Activated CD4-positive, CD25-positive, alpha-beta regulatory T cell treated with anti-CD3 and anti-CD28 coated beads, Interleukin-2, amount 50 U/mL, for 72 hours (primary cell): ENCODE data around the gene TMEM131.
"Not testable (repeated sequence)": the region's sequence is repeated elsewhere in the genome, so short reads cannot be mapped to it uniquely, and the experiment has no call there.

Experiments
- DNase-seq: peaks from one replicate; pipeline ENCODE4 v3.0.0; 2021

TMEM131 gene

GRCh38 chr2:97717613-97717995, 278.1 kb downstream of the TMEM131 start:
- no peak for DNase-seq

GRCh38 chr2:97716695-97717612, 278.8 kb downstream of the TMEM131 start:
- no peak for DNase-seq

- peak; percentile 18 for DNase-seq
These were observed 279.6 kb downstream of the TMEM131 start for GRCh38 chr2:97715951-97716694.

GRCh38 chr2:97714950-97715652, 280.6 kb downstream of the TMEM131 start:
- DNase-seq: no peak

DNA sequence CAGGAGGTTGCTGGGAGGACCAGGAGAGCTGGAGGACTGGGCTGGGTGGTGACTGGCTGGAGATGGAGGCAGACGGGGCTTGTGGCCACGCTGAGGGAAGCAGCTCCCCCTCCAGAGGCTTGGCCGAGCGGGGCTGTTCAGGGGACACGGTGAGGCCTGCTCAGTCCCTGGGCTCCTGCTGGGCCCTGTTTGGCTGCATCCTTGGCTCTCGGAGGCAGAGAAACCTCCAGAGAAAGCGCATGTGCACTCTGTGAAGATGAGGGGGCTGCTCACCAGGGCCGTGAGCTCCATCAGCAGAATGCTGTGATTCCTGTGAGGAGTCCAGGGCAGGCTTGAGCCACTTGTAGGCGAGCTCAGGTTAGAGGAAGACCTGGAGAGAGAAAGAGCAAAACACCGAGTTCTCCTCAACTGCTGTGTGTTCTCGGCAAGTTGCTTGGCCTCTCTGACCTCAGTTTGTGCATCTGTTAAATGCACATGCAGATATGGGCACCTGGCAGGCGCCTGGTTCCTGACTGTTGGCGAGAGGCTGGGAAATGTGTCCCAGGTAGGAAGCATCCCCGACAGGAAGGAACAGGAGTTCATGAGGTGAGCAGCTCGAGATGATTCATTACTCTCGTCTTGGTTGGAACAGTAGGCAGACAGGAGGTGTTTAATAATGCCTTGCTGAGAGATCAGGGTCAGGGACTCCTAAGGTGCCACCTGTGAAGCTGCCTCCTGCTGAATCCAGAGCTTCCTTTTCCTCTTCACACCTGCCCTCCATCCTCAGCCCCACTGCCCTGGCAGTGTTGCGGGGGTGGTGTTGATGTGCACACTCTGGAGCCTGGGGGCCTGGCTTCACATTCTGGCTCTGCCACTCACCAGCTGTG, 281.4 kb downstream of the TMEM131 start:
- DNase-seq: peak; percentile 47

DNA sequence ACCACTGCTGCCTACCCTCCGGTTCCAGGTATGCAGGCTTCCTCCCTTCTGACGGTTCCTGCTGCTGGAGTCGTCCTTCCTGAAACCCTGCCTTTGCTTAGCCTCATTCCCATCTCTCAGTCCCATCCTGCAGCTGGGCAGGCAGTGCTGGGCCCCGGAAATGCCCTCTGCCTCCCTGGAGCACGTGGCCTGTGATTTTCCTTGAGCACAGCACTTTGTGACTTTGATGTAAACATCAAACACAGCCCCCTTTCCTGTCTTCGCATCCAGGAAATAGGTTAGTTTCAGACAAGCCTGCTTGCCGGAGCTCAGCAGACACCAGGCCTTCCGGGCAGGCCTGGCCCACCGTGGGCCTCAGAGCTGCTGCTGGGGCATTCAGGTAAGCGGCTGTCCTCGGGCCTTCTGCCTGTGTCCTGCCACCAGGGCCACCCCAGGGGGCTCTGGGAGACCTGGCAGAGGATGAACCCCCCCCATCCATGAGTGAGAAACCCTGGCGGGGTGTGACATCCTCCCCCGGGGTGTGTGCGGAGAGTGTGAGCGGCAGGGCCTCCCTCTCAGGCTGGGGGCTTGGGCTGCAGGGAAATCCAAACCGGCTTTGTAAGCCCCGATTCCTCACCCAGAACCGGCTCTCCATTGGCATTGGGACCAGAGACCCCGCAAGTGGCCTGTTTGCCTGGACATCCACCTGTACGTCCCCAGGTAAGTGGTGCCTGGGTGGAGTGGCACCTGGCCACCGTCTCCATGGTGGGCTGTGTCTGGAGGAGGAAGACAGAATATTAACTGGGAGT, 282.3 kb downstream of the TMEM131 start, which contains the start of gene ZAP70:
Gene ZAP70 (plus strand): TSS at position 281 of the 788 bp plus-strand sequence. CDS start 10,461 bp downstream, outside the sequence.
- peak; percentile 65 for DNase-seq

DNA sequence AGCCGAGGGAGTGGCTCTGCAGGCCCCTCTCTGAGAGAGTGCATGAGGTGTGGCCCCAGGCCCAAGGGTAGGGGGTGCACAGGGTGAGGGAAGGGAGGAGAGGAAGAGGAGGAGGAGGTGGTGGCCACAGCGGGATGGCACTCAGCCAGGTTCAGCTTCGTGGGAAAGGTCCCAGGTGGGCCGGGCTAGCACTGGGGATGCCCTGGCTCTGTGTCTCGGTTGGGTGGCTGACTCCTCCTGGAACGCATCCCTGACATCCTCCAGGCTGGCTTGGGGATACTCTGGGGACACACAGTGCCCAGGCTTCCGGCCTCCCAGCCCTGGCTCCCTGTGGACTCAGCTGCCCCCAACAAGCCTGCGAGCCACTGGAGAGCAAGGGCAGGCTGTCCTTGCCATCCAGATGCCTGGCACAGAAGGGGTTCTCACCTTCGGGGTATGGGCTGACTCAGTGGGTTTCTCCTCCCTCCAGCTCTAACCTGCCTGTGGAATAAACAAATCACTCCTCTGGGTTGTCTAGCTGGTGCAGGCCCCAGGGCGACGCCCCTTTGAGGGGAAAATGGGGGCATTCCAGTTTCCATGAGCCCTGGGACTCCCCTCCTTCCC, 283.0 kb downstream of the TMEM131 start:
- DNase-seq: peak; percentile 37

DNA sequence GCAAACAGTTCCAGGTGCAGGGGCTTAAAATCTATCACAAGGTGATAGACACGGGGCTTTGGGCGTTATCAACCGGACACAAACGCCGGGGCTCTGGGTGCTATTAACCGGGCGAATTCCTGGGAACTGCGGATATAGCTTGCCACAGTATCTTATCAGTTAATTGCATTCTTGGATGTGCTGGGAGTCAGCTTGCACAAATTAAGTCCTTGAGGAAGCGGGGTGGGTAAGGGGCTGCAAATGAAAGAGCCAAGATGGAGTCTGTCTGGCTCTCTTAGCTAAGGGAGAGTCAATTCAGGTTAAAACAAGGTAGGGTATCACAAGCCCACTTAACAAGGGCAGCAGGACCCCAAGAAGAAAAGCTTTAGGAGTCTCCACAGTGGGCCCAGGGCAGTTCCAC, 283.6 kb downstream of the TMEM131 start:
- not testable (repeated sequence) for DNase-seq

GRCh38 chr2:97711394-97711711, 284.4 kb downstream of the TMEM131 start:
- DNase-seq: no peak

DNA sequence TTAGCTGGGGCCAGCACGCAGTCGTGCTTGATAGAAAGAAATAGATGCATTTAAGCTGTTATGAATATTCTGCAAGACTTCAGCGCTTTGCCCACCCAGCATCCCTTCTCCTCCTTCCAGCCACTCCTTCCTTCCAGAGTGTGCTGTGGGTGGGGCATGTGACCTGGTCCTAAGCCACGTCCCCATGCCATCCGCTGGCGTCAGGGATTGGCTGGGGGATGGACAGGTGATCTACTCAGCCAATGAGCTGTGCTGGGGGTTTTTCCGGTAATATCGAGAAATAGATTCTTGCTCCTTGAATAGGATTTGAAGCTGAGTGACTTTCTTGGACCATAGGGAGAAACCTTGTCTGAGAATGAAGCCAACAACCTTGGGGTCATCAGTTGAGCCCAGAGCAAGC, 287.1 kb downstream of the TMEM131 start:
- peak; percentile 20 for DNase-seq

DNA sequence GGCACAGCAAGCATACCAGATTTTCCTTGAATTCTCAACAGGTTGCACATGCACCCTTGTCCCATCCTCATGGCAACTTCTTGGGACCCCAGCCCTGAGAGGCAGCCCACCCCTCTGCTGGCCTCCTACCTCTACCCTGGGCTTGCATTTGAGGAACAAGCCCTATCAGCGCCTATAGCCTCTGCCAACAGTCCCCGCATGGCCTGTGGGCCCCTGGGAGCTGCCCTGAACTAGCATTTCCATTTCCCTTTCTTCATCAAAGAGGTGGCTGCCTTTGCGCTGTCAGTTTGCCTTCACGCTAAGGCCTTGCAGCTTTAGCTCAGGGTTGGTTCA, 287.7 kb downstream of the TMEM131 start:
- peak; percentile 15 for DNase-seq

- peak; percentile 14 for DNase-seq
These were observed 288.2 kb downstream of the TMEM131 start for GRCh38 chr2:97707362-97708047.

- DNase-seq: peak; percentile 18
These were observed 288.9 kb downstream of the TMEM131 start for GRCh38 chr2:97706708-97707345.
